CD4-positive, alpha-beta T cell treated with Interleukin-1 beta for 1 hour (primary cell): ENCODE measurements around the gene BORCS5.

Experiments used
- DNase-seq, 2 donors: peaks; one replicate each; pipeline ENCODE4 v3.0.0-alpha.2; 2020 to 2022

The BORCS5 gene

DNA sequence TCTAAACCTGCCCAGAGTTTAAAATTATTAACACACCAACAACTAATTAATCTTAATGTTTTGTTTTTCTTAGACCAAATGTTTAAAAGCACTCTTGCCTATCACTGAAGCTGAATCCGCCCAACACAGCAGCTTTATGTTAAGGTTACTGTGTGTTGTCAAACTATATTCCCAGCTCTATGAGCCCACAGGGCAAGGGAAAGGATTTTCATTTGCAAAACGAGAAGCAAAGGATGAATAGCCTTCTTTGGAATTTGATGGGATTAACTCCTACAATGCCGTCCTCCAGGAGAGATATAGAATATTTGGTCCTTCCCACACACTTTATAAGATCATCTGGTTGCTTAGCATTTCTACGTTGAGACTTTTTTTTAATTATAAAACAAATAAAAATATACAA is 162.0 kb downstream of the BORCS5 start:
- no peak for DNase-seq
